ENCODE measurements around the gene NEAT1. TPM values are rescaled to one million over a fixed set of nuclear protein-coding genes. Genes with fewer than 3 reads are reported as not detected.

NEAT1 gene
- total RNA-seq, 1 experiment from 2014 or later, result 564 TPM

GRCh38 chr11:65424205-65425104, 1.9 kb downstream of the NEAT1 start:
- ChIA-PET POLR2A (interaction anchor here (0.6 to 15.5 kb wide), 17 partner anchors 8 to 646 kb away, joined by 3 to 910 read pairs (median 6); partner anchors contain the start of genes CCDC85B, DPF2, MALAT1 and PCNX3), CTCF (interaction anchor here (1.4 kb wide), 1 partner anchor 44 kb away, joined by 4 read pairs; no protein-coding TSS in a partner anchor), RAD21 (ENCODE audit: low non-redundant PET in 1 of 2, low total read pairs in 2 of 2, uncharacterized antibody in 2 of 2, unreplicated experiment in 2 of 2) (interaction anchor here in 1 of 2 experiments (1.1 kb wide), 1 partner anchor 8 kb away, joined by 3 read pairs; no protein-coding TSS in a partner anchor)
- H3K36me3 ChIP-seq (ENCODE audit: control insufficient read depth in 1 of 2, insufficient read depth in 2 of 2, low read length in 2 of 2), result peaks cover 0 to 8% of the 10 kb centered on the region in 2 experiments; a peak in 1 of 4 replicates
- peak overlapping the region; percentile 77 to 92 for H3K4me3 ChIP-seq (replicated peaks in 1 of 2; ENCODE audit: low read depth in 1 of 2, low read length in 2 of 2)
- no peaks in the 10 kb centered on the region for H3K9me2 ChIP-seq (ENCODE audit: insufficient read depth)
- H2AFZ ChIP-seq (ENCODE audit: low read depth, low read length, poor library complexity, severe bottlenecking), result no peak overlapping the region
- H3K27ac ChIP-seq (ENCODE audit: low read depth, low read length), result peak overlapping the region; percentile 100
- peak overlapping the region; percentile 95 for H3K9ac ChIP-seq (ENCODE audit: low read length)
- DNase-seq (ENCODE audit: low read depth, low spot score), result no peak
- H3K79me2 ChIP-seq (ENCODE audit: insufficient read depth, low read length), result peaks cover 59% of the 10 kb centered on the region
- no peaks in the 10 kb centered on the region for H3K9me3 ChIP-seq (ENCODE audit: control insufficient read depth in 1 of 2, insufficient read depth in 1 of 2, low read depth in 1 of 2, low read length in 2 of 2)
- H3K4me1 ChIP-seq (ENCODE audit: control insufficient read depth in 1 of 2, insufficient read depth in 2 of 2, low read length in 2 of 2), result peaks cover 52 to 90% of the 10 kb centered on the region in 2 experiments
- no TSS peak for BruUV-seq (replicated peaks)
- no peak for ATAC-seq
- peak overlapping the region; percentile 96 for H3K4me2 ChIP-seq (ENCODE audit: low read length)
- intact Hi-C loops (cut with micrococcal nuclease), result no loop called here
- H3K27me3 ChIP-seq (ENCODE audit: insufficient read depth, low read length), result no peaks in the 10 kb centered on the region
- H4K20me1 ChIP-seq (ENCODE audit: insufficient read depth), result peaks cover 29% of the 10 kb centered on the region
- TF ChIP-seq POLR2AphosphoS5 (IDR thresholded peaks at IDR 0.05; ENCODE audit: low read depth, low read length), result peak; percentile 12; the same call in 1 of the 2 replicates
- no peak for TF ChIP-seq ZFX (IDR thresholded peaks at IDR 0.05)

- TF ChIP-seq ZFX (IDR thresholded peaks at IDR 0.05) (no peak), POLR2AphosphoS5 (IDR thresholded peaks at IDR 0.05; ENCODE audit: low read depth, low read length) (peak; percentile 83), ZNF274 (IDR thresholded peaks at IDR 0.05; ENCODE audit: low read depth, low read length) (no peak)
- intact Hi-C loops (cut with micrococcal nuclease), result no loop called here
- no TSS peak for BruUV-seq (replicated peaks)
- peaks cover 0 to 8% of the 10 kb centered on the region in 2 experiments; a peak in 1 of 4 replicates for H3K36me3 ChIP-seq (ENCODE audit: control insufficient read depth in 1 of 2, insufficient read depth in 2 of 2, low read length in 2 of 2)
- DNase-seq (ENCODE audit: low read depth, low spot score) (peak; percentile 42), ATAC-seq (no peak)
- H3K4me3 ChIP-seq (replicated peaks in 1 of 2; ENCODE audit: low read depth in 1 of 2, low read length in 2 of 2), result peak overlapping the region; percentile 21 to 77
- H3K4me1 ChIP-seq (ENCODE audit: control insufficient read depth in 1 of 2, insufficient read depth in 2 of 2, low read length in 2 of 2), result peaks cover 43 to 89% of the 10 kb centered on the region in 2 experiments
- H3K9me3 ChIP-seq (ENCODE audit: control insufficient read depth in 1 of 2, insufficient read depth in 1 of 2, low read depth in 1 of 2, low read length in 2 of 2), result no peaks in the 10 kb centered on the region
- no peaks in the 10 kb centered on the region for H3K9me2 ChIP-seq (ENCODE audit: insufficient read depth)
- no peaks in the 10 kb centered on the region for H3K27me3 ChIP-seq (ENCODE audit: insufficient read depth, low read length)
- POLR2A ChIA-PET, result interaction anchor here (0.8 to 15.5 kb wide), 9 partner anchors 9 to 73 kb away, joined by 3 to 910 read pairs (median 11); partner anchors contain the start of genes MALAT1 and SLC25A45
- H3K4me2 ChIP-seq (ENCODE audit: low read length), result peak overlapping the region; percentile 96
- RAD21 ChIA-PET (ENCODE audit: low non-redundant PET in 1 of 2, low total read pairs in 2 of 2, uncharacterized antibody in 2 of 2, unreplicated experiment in 2 of 2), result interaction anchor here in 1 of 2 experiments (1.1 kb wide), 1 partner anchor 9 kb away, joined by 3 read pairs; no protein-coding TSS in a partner anchor
- CTCF ChIA-PET, result interaction anchor here (1.4 kb wide), 1 partner anchor 43 kb away, joined by 4 read pairs; no protein-coding TSS in a partner anchor
- H3K9ac ChIP-seq (ENCODE audit: low read length), result peak overlapping the region; percentile 95
- H3K79me2 ChIP-seq (ENCODE audit: insufficient read depth, low read length), result peaks cover 60% of the 10 kb centered on the region
- peaks cover 29% of the 10 kb centered on the region for H4K20me1 ChIP-seq (ENCODE audit: insufficient read depth)
- H2AFZ ChIP-seq (ENCODE audit: low read depth, low read length, poor library complexity, severe bottlenecking), result no peak overlapping the region
- H3K27ac ChIP-seq (ENCODE audit: low read depth, low read length), result peak overlapping the region; percentile 100
Observed at GRCh38 chr11:65425105-65425970, 2.7 kb downstream of the NEAT1 start.
